ENCODE measurements around the gene MSMO1. TPM values are rescaled to one million over a fixed set of nuclear protein-coding genes. Genes with fewer than 3 reads are reported as not detected.

Gene MSMO1
- total and polyA plus RNA-seq, 11 donors = 6.0 to 28.4 (median 13.2) TPM

DNA sequence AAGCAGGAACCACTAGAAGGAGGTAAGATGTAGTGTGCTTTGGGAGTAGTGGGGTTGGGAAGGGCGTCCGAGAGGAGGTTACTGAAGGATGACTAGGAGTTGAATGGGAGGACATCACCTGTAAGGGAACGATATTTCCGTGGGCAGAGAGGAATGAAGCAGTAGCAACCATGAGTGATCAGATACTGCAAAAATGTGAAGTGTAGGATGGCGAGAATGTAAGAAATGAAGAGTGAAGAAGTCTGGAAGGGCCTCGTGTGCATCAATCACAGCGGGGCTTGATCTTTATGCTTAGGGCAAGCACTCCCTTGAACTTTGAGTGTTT lies 594 bp downstream of the MSMO1 start:
- intact Hi-C loops (cut with DNase I) = loop anchor here in 6 of 10 donors (5.0 to 10.0 kb wide), 4 partner anchors 121 to 216 kb away; partner anchors contain the start of genes KLHL2 (in 4 of the 6) and TMEM192 (in 2 of the 6)
- WGBS, 4 donors = 2 to 3% (median 2%) methylated on average over 7 of the region's 7 CpGs
- peaks cover 0 to 42% (median 15%) of the 10 kb centered on the region in 12 donors for H3K4me1 ChIP-seq

DNA sequence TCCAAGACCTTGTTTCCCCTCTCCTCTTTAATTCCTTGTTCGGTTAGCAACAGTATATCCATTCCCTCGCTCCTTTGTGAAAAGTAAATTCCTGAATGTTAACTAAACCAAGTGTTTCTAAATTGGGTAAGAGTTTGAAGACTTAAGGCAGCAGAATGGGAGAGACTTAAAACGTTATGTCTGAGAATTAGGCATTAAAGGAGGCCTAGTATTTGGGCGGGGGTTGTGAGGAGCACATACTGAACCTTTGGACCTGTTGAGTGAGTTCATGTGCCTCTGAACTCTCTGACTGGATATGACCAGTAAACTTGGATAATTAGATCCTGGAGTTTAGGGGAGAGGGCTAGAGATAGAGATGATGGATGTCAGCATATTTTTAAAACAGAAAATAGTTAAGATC lies 1.2 kb downstream of the MSMO1 start:
- Histone ChIP-seq H3K36me3 (peaks cover 0 to 14% (median 3%) of the 10 kb centered on the region in 9 donors), H3K27ac (no peak overlapping the region), H3K9me3 (no peaks in the 10 kb centered on the region), H3K4me3 (peak overlapping the region in 9 of 12 donors; percentile 76 to 95 (median 83)), H3K4me1 (peaks cover 0 to 42% (median 15%) of the 10 kb centered on the region in 12 donors), H3K27me3 (no peaks in the 10 kb centered on the region)
- DNase-seq = no peak
- no peak for ATAC-seq
- intact Hi-C loops (cut with DNase I) = loop anchor here in 6 of 10 donors (5.0 to 10.0 kb wide), 4 partner anchors 121 to 216 kb away; partner anchors contain the start of genes KLHL2 (in 4 of the 6) and TMEM192 (in 2 of the 6)
- TF ChIP-seq POLR2A (IDR thresholded peaks at IDR 0.05) = no peak
- TF ChIP-seq, protein P1, sequence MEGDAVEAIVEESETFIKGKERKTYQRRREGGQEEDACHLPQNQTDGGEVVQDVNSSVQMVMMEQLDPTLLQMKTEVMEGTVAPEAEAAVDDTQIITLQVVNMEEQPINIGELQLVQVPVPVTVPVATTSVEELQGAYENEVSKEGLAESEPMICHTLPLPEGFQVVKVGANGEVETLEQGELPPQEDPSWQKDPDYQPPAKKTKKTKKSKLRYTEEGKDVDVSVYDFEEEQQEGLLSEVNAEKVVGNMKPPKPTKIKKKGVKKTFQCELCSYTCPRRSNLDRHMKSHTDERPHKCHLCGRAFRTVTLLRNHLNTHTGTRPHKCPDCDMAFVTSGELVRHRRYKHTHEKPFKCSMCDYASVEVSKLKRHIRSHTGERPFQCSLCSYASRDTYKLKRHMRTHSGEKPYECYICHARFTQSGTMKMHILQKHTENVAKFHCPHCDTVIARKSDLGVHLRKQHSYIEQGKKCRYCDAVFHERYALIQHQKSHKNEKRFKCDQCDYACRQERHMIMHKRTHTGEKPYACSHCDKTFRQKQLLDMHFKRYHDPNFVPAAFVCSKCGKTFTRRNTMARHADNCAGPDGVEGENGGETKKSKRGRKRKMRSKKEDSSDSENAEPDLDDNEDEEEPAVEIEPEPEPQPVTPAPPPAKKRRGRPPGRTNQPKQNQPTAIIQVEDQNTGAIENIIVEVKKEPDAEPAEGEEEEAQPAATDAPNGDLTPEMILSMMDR (IDR thresholded peaks at IDR 0.05) = no peak
- 45 to 57% (median 53%) methylated on average over 4 of the region's 4 CpGs for WGBS, 4 donors

More for the DNA sequence above, 594 bp downstream of the MSMO1 start:
- DNase-seq (no peak), ATAC-seq (peak in 1 of 4 donors; percentile 2)
- Histone ChIP-seq H3K27me3 (no peaks in the 10 kb centered on the region), H3K36me3 (peaks cover 0 to 8% (median 0%) of the 10 kb centered on the region in 9 donors), H3K27ac (peak overlapping the region in 9 of 12 donors; percentile 64 to 83 (median 71)), H3K4me3 (peak overlapping the region; percentile 76 to 95 (median 83)), H3K9me3 (no peaks in the 10 kb centered on the region)
- TF ChIP-seq, protein P1 (IDR thresholded peaks at IDR 0.05) = no peak

DNA sequence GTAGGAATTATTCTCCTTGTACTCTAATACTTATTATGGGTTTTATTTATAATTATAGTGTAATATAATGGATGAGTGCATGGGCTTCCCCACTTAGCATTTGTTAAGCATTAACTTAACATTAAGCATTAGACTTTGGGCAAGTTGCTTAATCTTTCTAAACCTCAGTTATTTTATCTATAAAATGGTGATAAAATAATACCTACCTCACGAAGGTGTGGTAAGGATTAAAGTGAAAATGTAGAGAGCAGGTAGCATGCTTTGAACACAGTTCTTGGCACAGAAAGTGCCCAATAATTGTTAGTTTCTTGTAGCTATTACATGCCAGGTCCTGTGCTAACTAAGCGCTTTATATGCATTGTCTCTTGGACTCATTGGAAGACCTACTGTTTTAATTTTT lies 2.6 kb downstream of the MSMO1 start:
- H3K9me3 ChIP-seq = no peaks in the 10 kb centered on the region
- no peaks in the 10 kb centered on the region for H3K27me3 ChIP-seq
- DNase-seq = no peak
- no peak for ATAC-seq
- TF ChIP-seq POLR2A (IDR thresholded peaks at IDR 0.05) = no peak
- TF ChIP-seq, protein P1 (IDR thresholded peaks at IDR 0.05) = no peak
- H3K4me3 ChIP-seq = no peak overlapping the region
- no peak overlapping the region for H3K27ac ChIP-seq
- H3K4me1 ChIP-seq = peaks cover 0 to 42% (median 15%) of the 10 kb centered on the region in 12 donors
- WGBS, 4 donors = 93 to 98% (median 96%) methylated on average over 2 of the region's 2 CpGs
- intact Hi-C loops (cut with DNase I) = no loop called here
- peaks cover 0 to 20% (median 11%) of the 10 kb centered on the region in 9 donors for H3K36me3 ChIP-seq

DNA sequence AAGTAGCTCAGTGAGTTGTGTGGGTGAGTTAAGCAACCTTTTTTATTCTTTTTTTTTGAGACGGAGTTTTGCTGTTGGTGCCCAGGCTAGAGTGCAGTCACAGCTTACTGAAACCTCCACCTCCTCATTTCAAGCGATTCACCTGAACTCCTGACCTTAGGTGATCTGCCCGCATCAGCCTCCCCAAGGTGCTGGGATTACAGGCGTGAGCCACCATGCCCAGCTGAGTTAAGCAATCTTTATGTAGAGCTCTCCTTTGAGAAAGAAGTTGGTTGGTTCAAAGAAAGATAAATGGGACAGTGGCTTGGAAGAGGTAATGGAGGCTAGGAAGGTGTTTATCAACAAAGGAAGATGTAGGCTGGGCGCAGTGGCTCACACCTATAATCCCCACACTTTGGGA lies 3.2 kb downstream of the MSMO1 start:
- no peak for DNase-seq

More for the DNA sequence above, 3.2 kb downstream of the MSMO1 start:
- Histone ChIP-seq H3K9me3 (no peaks in the 10 kb centered on the region), H3K27ac (no peak overlapping the region), H3K36me3 (peaks cover 0 to 23% (median 11%) of the 10 kb centered on the region in 9 donors), H3K4me3 (no peak overlapping the region), H3K27me3 (no peaks in the 10 kb centered on the region), H3K4me1 (peaks cover 0 to 42% (median 16%) of the 10 kb centered on the region in 12 donors)
- intact Hi-C loops (cut with DNase I) = no loop called here
- WGBS, 4 donors = 89 to 97% (median 95%) methylated on average over 5 of the region's 5 CpGs
- no peak for ATAC-seq
- TF ChIP-seq, protein P1 (IDR thresholded peaks at IDR 0.05) = no peak
- no peak for TF ChIP-seq POLR2A (IDR thresholded peaks at IDR 0.05)

Data from heart left ventricle (tissue), 16 donors.